GM19099 (cell line): ENCODE data around the gene SLC16A4.
A peak's percentile ranks its signal among the peaks of the same experiment; 100 is the strongest.

ENCODE experiments used
- POLR2A ChIP-seq: IDR thresholded peaks from 3 replicates; pipeline ENCODE4 v1.6.1; 2011; ENCODE audit warnings: low read depth; ENCODE audit not compliant: insufficient read length; ENCODE audit errors: extremely low read depth

Gene SLC16A4

DNA sequence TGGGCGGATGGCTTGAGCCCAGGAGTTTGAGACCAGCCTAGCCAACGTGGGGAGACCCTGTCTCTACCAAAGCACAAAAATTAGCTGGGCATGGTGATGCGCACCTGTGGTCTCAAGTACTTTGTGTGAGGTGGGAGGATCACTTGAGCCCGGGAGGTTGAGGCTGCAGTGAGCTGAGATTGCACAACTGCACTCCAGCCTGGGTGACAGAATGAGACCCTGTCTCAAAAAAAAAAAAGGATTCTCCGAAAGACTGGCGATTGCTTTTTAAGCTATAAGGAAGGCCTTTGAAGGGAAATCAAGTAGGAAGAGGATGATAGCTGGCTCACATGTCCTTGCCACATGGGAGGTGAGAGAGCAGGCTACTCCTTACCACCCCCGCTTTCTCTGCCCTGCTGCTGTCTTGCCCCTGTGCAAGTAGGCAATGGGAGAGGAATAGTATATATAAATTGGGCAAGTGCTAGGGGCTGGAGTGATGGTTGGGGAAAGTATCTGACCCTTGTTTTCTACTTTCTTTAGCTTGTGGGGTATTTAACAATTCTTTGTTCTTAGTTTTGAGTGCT lies 20.4 kb upstream of the SLC16A4 start:
- TF ChIP-seq POLR2A = no peak

DNA sequence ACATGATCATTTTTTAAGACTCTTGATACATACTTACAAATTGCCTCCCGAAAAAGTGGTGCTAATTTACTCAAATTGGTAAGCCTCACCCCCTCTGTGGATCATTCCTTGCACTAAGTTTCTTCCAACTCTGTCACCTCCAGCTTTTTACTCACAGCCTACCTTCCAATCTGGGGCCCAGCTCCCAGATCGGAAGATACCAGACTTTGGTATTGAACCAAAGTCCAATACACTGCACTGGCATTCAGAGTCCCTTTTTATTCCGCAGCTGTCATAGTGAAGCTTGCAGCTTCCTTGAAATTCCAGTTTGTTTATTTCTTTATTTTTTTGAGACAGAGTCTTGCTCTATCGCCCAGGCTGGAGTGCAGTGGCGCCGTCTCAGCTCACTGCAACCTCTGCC lies 18.5 kb upstream of the SLC16A4 start:
- TF ChIP-seq POLR2A = no peak

DNA sequence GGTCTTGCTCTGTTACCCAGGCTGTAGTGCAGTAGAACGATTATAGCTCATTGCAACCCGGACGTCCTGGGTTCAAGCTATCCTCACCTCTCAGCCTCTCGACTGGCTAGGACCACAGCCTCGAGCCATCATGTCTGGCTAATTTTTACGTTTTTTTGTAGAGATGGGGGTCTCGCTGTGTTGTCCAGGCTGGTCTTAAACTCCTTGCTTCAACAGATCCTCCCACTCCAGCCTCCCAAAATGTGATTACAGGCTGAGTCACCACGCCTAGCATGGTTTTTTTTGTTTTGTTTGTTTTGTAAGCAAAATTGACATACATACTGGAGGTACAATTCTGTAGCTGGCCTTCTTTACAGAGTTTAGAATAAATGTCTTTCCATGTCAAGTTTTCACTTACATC lies 17.7 kb upstream of the SLC16A4 start:
- TF ChIP-seq POLR2A = no peak

- TF ChIP-seq POLR2A = peak; percentile 91
Measured at GRCh38 chr1:110407260-110408210, 16.7 kb upstream of the SLC16A4 start, which contains the start of gene LAMTOR5. TSS of gene LAMTOR5 (minus strand) at chr1:110407694. CDS start at chr1:110407620, 74 bp downstream.

DNA sequence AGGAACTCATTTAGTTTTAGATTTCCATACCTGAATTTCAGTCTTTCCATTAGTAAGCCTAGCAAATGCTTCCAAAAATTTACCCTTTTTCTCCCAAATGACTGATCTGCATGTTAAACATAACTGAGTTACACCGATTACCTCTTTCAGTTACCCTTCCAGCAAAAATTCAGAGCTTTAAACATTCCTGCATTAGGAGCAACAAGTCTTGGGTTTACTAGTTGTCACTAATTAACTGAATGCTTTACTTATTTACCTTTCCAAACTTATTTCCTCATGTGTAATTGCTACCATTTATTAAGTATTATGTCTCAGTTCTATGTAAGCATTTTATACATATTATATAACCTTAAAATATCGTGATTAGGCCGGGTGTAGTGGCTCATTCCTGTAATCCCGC lies 13.6 kb upstream of the SLC16A4 start:
- TF ChIP-seq POLR2A = no peak

GRCh38 chr1:110403805-110404204 lies 13.0 kb upstream of the SLC16A4 start:
- TF ChIP-seq POLR2A = no peak

DNA sequence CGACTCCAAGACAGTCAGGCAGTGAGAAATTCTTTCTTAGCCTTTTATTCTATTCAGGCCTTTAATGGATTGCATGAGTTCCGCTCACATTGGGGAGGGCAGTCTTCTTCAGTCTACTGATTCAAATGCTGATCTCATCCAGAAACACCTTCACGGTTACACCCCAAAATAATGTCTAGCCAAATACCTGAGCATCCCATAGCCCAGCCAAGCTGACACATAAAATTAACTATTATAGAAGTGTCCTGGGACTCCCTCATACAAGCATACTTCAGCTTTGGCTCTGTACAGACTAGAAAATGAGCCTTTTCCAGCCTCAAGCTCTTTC lies 3.6 kb upstream of the SLC16A4 start:
- TF ChIP-seq POLR2A = no peak

GRCh38 chr1:110393691-110394492 lies 3.1 kb upstream of the SLC16A4 start:
- no peak for TF ChIP-seq POLR2A

DNA sequence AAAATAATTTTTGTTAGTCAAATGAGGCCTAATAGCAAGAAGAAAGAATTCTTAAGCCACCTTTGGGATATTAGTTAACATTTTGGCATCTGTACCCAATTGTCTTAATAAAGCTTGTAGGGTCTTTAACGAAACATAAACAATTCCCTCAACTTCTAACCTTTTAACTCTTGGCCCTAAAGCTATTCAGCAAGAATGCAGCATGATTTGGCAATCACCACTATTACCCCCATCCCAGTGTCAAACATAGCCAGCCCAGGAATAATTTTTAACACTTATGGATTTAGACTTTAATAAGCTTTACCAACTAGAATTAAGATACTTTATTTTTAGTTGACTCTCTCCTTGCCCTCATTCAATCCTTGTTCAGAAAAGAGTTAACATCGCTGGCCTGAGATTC lies 2.5 kb upstream of the SLC16A4 start:
- no peak for TF ChIP-seq POLR2A

DNA sequence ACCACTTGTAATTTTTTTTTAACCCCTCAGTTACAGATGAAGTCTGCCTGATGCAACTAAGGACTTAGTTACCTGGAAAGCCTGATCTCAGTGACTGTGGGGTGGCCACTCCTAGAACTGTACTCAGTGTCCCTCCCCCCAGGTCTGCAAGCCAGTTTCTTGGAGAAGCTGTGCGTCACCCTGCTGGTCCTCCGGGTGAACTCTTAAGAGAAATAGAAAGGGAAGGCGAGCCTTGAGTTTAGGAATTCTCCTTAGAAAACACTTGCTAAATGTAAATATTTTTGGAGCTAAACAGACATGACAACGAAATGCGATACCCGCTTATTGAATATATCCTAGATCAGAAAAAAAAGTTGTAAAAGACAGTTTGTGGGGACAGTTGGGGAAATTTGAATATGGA lies 730 bp downstream of the SLC16A4 start:
- no peak for TF ChIP-seq POLR2A

- no peak for TF ChIP-seq POLR2A
Measured at GRCh38 chr1:110387048-110387754, 3.6 kb downstream of the SLC16A4 start.

- TF ChIP-seq POLR2A = no peak
Measured at GRCh38 chr1:110385369-110385768, 5.5 kb downstream of the SLC16A4 start.

DNA sequence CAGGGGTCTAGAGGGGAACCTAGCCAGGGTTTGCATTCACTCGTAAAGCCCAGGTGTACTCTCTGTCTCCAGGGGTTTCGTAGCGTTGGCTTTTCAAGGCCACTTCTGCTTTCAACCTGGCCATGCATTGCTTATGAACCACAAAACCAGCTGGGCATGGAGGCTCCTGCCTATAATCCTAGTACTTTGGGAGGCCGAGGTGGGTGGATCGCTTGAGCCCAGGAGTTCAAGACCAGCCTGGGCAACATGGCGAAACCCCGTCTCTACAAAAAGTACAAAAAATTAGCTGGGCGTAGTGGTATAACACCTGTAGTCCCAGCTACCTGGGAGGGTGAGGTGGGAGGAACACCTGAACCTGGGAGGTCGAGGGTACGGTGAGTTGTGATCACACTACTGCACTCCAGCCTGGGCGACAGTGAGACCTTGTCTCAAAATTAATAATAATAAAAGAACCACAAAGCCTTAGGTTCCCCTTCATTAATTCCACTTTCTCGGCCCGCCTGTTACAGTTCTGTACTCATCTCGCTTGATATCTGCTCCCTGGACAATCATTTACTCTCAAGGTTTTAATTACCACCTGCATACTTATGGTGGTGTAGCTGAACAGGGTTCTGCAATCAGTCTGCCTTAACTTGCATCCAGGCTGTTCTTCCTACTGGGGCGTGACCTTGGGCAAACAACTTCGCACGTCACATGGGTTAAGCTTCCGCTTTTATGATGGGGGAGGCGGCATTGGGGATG lies 6.1 kb downstream of the SLC16A4 start:
- peak; percentile 27 for TF ChIP-seq POLR2A
